Measurements from ENCODE around the gene LDLRAD3. TPM values are rescaled to one million over a fixed set of nuclear protein-coding genes. Genes with fewer than 3 reads are reported as not detected.

Gene LDLRAD3
- total RNA-seq, 2 experiments from 2014 or later, result not detected

GRCh38 chr11:35912883-35913624 lies 30.8 kb upstream of the LDLRAD3 start:
- ATAC-seq, result no peak
- peaks cover 12% of the 10 kb centered on the region for H3K27me3 Mint-ChIP-seq
- H3K4me3 Mint-ChIP-seq, result no peak overlapping the region
- H3K27ac Mint-ChIP-seq, result no peak overlapping the region
- H3K9me3 Mint-ChIP-seq (ENCODE audit: low read depth), result no peaks in the 10 kb centered on the region
- DNase-seq, result no peak
- H3K4me1 Mint-ChIP-seq, result peaks cover 3% of the 10 kb centered on the region
- no peaks in the 10 kb centered on the region for H3K36me3 Mint-ChIP-seq
- CTCF ChIA-PET, result no interaction called here

GRCh38 chr11:35914816-35915215 lies 29.0 kb upstream of the LDLRAD3 start:
- Mint-ChIP-seq H3K4me3 (no peak overlapping the region), H3K4me1 (no peaks in the 10 kb centered on the region), H3K9me3 (ENCODE audit: low read depth) (no peaks in the 10 kb centered on the region), H3K27ac (no peak overlapping the region), H3K36me3 (no peaks in the 10 kb centered on the region), H3K27me3 (peaks cover 5% of the 10 kb centered on the region)
- DNase-seq (no peak), ATAC-seq (no peak)
- CTCF ChIA-PET, result no interaction called here

- H3K27ac Mint-ChIP-seq, result no peak overlapping the region
- CTCF ChIA-PET, result no interaction called here
- no peaks in the 10 kb centered on the region for H3K36me3 Mint-ChIP-seq
- peaks cover 2% of the 10 kb centered on the region for H3K27me3 Mint-ChIP-seq
- H3K4me3 Mint-ChIP-seq, result no peak overlapping the region
- ATAC-seq, result no peak
- DNase-seq, result no peak
- no peaks in the 10 kb centered on the region for H3K9me3 Mint-ChIP-seq (ENCODE audit: low read depth)
- H3K4me1 Mint-ChIP-seq, result no peaks in the 10 kb centered on the region
Observed at GRCh38 chr11:35916270-35916669, 27.6 kb upstream of the LDLRAD3 start.

- no peaks in the 10 kb centered on the region for H3K36me3 Mint-ChIP-seq
- H3K4me1 Mint-ChIP-seq, result no peaks in the 10 kb centered on the region
- no peaks in the 10 kb centered on the region for H3K9me3 Mint-ChIP-seq (ENCODE audit: low read depth)
- ATAC-seq (no peak), DNase-seq (no peak)
- peaks cover 2% of the 10 kb centered on the region for H3K27me3 Mint-ChIP-seq
- no peak overlapping the region for H3K27ac Mint-ChIP-seq
- CTCF ChIA-PET, result no interaction called here
- H3K4me3 Mint-ChIP-seq, result no peak overlapping the region
Observed at GRCh38 chr11:35917676-35918075, 26.2 kb upstream of the LDLRAD3 start.

- peaks cover 4% of the 10 kb centered on the region for H3K27me3 Mint-ChIP-seq
- H3K4me3 Mint-ChIP-seq, result no peak overlapping the region
- H3K4me1 Mint-ChIP-seq, result no peaks in the 10 kb centered on the region
- H3K9me3 Mint-ChIP-seq (ENCODE audit: low read depth), result no peaks in the 10 kb centered on the region
- no peaks in the 10 kb centered on the region for H3K36me3 Mint-ChIP-seq
- no peak overlapping the region for H3K27ac Mint-ChIP-seq
- CTCF ChIA-PET, result no interaction called here
- ATAC-seq (no peak), DNase-seq (no peak)
Observed at GRCh38 chr11:35918716-35919115, 25.1 kb upstream of the LDLRAD3 start.

- CTCF ChIA-PET, result no interaction called here
- Mint-ChIP-seq H3K36me3 (no peaks in the 10 kb centered on the region), H3K4me3 (no peak overlapping the region), H3K9me3 (ENCODE audit: low read depth) (no peaks in the 10 kb centered on the region), H3K27me3 (peaks cover 7% of the 10 kb centered on the region), H3K4me1 (no peaks in the 10 kb centered on the region), H3K27ac (no peak overlapping the region)
- no peak for ATAC-seq
- no peak for DNase-seq
Observed at GRCh38 chr11:35919244-35919643, 24.6 kb upstream of the LDLRAD3 start.

GRCh38 chr11:35923452-35923851 lies 20.4 kb upstream of the LDLRAD3 start:
- no peaks in the 10 kb centered on the region for H3K4me1 Mint-ChIP-seq
- DNase-seq (no peak), ATAC-seq (no peak)
- no peaks in the 10 kb centered on the region for H3K36me3 Mint-ChIP-seq
- CTCF ChIA-PET, result no interaction called here
- H3K9me3 Mint-ChIP-seq (ENCODE audit: low read depth), result no peaks in the 10 kb centered on the region
- no peak overlapping the region for H3K27ac Mint-ChIP-seq
- no peak overlapping the region for H3K4me3 Mint-ChIP-seq
- peaks cover 11% of the 10 kb centered on the region for H3K27me3 Mint-ChIP-seq

- CTCF ChIA-PET, result no interaction called here
- H3K9me3 Mint-ChIP-seq (ENCODE audit: low read depth), result no peaks in the 10 kb centered on the region
- no peaks in the 10 kb centered on the region for H3K4me1 Mint-ChIP-seq
- H3K36me3 Mint-ChIP-seq, result no peaks in the 10 kb centered on the region
- no peak overlapping the region for H3K27ac Mint-ChIP-seq
- H3K27me3 Mint-ChIP-seq, result peaks cover 11% of the 10 kb centered on the region
- no peak for DNase-seq
- H3K4me3 Mint-ChIP-seq, result no peak overlapping the region
- no peak for ATAC-seq
Observed at GRCh38 chr11:35924811-35925210, 19.1 kb upstream of the LDLRAD3 start.

- no peaks in the 10 kb centered on the region for H3K4me1 Mint-ChIP-seq
- peaks cover 11% of the 10 kb centered on the region for H3K27me3 Mint-ChIP-seq
- ATAC-seq (no peak), DNase-seq (no peak)
- H3K4me3 Mint-ChIP-seq, result no peak overlapping the region
- no peaks in the 10 kb centered on the region for H3K9me3 Mint-ChIP-seq (ENCODE audit: low read depth)
- no peak overlapping the region for H3K27ac Mint-ChIP-seq
- H3K36me3 Mint-ChIP-seq, result no peaks in the 10 kb centered on the region
- CTCF ChIA-PET, result no interaction called here
Observed at GRCh38 chr11:35927104-35927503, 16.8 kb upstream of the LDLRAD3 start.

GRCh38 chr11:35927682-35928081 lies 16.2 kb upstream of the LDLRAD3 start:
- H3K4me3 Mint-ChIP-seq, result no peak overlapping the region
- H3K27ac Mint-ChIP-seq, result no peak overlapping the region
- no peak for ATAC-seq
- H3K36me3 Mint-ChIP-seq, result no peaks in the 10 kb centered on the region
- CTCF ChIA-PET, result no interaction called here
- DNase-seq, result no peak
- no peaks in the 10 kb centered on the region for H3K4me1 Mint-ChIP-seq
- peaks cover 12% of the 10 kb centered on the region for H3K27me3 Mint-ChIP-seq
- no peaks in the 10 kb centered on the region for H3K9me3 Mint-ChIP-seq (ENCODE audit: low read depth)

GRCh38 chr11:35928688-35929395 lies 15.0 kb upstream of the LDLRAD3 start:
- ATAC-seq, result no peak
- peaks cover 12% of the 10 kb centered on the region for H3K27me3 Mint-ChIP-seq
- CTCF ChIA-PET, result no interaction called here

GRCh38 chr11:35930466-35930865 lies 13.4 kb upstream of the LDLRAD3 start:
- Mint-ChIP-seq H3K27ac (no peak overlapping the region), H3K27me3 (peaks cover 16% of the 10 kb centered on the region), H3K36me3 (no peaks in the 10 kb centered on the region), H3K4me3 (no peak overlapping the region), H3K9me3 (ENCODE audit: low read depth) (no peaks in the 10 kb centered on the region), H3K4me1 (no peaks in the 10 kb centered on the region)
- ATAC-seq (no peak), DNase-seq (no peak)
- CTCF ChIA-PET, result no interaction called here

More at GRCh38 chr11:35928688-35929395, 15.0 kb upstream of the LDLRAD3 start:
- DNase-seq, result no peak
- Mint-ChIP-seq H3K9me3 (ENCODE audit: low read depth) (no peaks in the 10 kb centered on the region), H3K36me3 (no peaks in the 10 kb centered on the region), H3K4me3 (no peak overlapping the region), H3K4me1 (no peaks in the 10 kb centered on the region), H3K27ac (no peak overlapping the region)

- CTCF ChIA-PET, result no interaction called here
- peaks cover 12% of the 10 kb centered on the region for H3K27me3 Mint-ChIP-seq
- H3K9me3 Mint-ChIP-seq (ENCODE audit: low read depth), result no peaks in the 10 kb centered on the region
- DNase-seq (no peak), ATAC-seq (no peak)
- no peak overlapping the region for H3K27ac Mint-ChIP-seq
- no peaks in the 10 kb centered on the region for H3K4me1 Mint-ChIP-seq
- H3K4me3 Mint-ChIP-seq, result no peak overlapping the region
- H3K36me3 Mint-ChIP-seq, result no peaks in the 10 kb centered on the region
Observed at GRCh38 chr11:35932121-35932520, 11.7 kb upstream of the LDLRAD3 start.

GRCh38 chr11:35932681-35933319 lies 11.1 kb upstream of the LDLRAD3 start:
- peaks cover 13% of the 10 kb centered on the region for H3K27me3 Mint-ChIP-seq
- DNase-seq (no peak), ATAC-seq (no peak)
- no peak overlapping the region for H3K4me3 Mint-ChIP-seq
- no peaks in the 10 kb centered on the region for H3K9me3 Mint-ChIP-seq (ENCODE audit: low read depth)
- no peak overlapping the region for H3K27ac Mint-ChIP-seq
- H3K36me3 Mint-ChIP-seq, result no peaks in the 10 kb centered on the region
- no peaks in the 10 kb centered on the region for H3K4me1 Mint-ChIP-seq
- CTCF ChIA-PET, result no interaction called here

Data from activated CD8-positive, alpha-beta memory T cell treated with anti-CD3 and anti-CD28 coated beads, Interleukin-2, amount 10 ng/mL, durations not matched to agents 7 days and 5 days (primary cell).